GM12878 (cell line): ENCODE results near the gene HOXB2. TPM values are rescaled to one million over a fixed set of nuclear protein-coding genes. Genes with fewer than 3 reads are reported as not detected.

Experiments used
- ATAC-seq: fragments of 200-7000 bp; cut with Tn5 transposase; 3 replicates; pipeline ENCODE4 v1.9.1; 2020; ENCODE audit warnings: mild to moderate bottlenecking, moderate library complexity
- BruUV-seq: library from RNA; stranded (reverse); fragments of 400-500 nt; replicated peaks from 2 replicates; lab custom pipeline; 2021; lab: Mats Ljungman, UMichigan
- CTCF ChIA-PET: fragments of 300-600 bp; sonication (Branson Sonifier 250); formaldehyde crosslinking; extraction: SDS; loops from one replicate; lab custom pipeline; 2021; ENCODE audit warnings: inconsistent platforms; lab: Yijun Ruan, JAX
- POLR2A ChIA-PET: fragments of 350-600 bp; formaldehyde crosslinking; extraction: SDS; loops from one replicate; lab custom pipeline; 2021; ENCODE audit warnings: inconsistent platforms; lab: Charles Lee
- RAD21 ChIA-PET: fragments of 300-600 bp; sonication (Branson Sonifier 250); formaldehyde crosslinking; loops from one replicate; lab custom pipeline; 2023; ENCODE audit warnings: antibody characterized with exemption; ENCODE audit not compliant: unreplicated experiment; lab: Charles Lee
- SMC1A ChIA-PET: fragments of 300-600 bp; sonication (Branson Sonifier 250); formaldehyde crosslinking; loops from one replicate; lab custom pipeline; 2023; ENCODE audit not compliant: unreplicated experiment, uncharacterized antibody; lab: Charles Lee
- DNase-seq: peaks from one replicate; pipeline ENCODE4 v3.0.0-alpha.2; 2011; ENCODE audit warnings: low read depth, low spot score
- FAIRE-seq: peaks from 3 replicates; lab custom pipeline; 2011; peaks lifted over from hg19 to GRCh38; lab: Jason Lieb, UNC
- H2AFZ ChIP-seq: 2 replicates; pipeline ENCODE4 v1.6.0; 2011; ENCODE audit warnings: low read depth, low read length, control low read depth; ENCODE audit not compliant: control insufficient read depth
- H3K27ac ChIP-seq: 2 replicates; pipeline ENCODE4 v1.5.1; 2011; ENCODE audit warnings: control low read depth; ENCODE audit not compliant: control insufficient read depth, insufficient read depth
- H3K27me3 ChIP-seq, 2 experiments: replicated peaks in 1 of 2; 2 replicates each; pipeline versions ENCODE4 v1.6.0 to v1.6.1; 2011; ENCODE audit warnings: low read length in 1 of 2; ENCODE audit not compliant: control insufficient read depth in 2 of 2, insufficient read depth in 2 of 2
- H3K36me3 ChIP-seq, 2 experiments: 2 replicates each; pipeline ENCODE4 v1.5.1; 2011; ENCODE audit warnings: low read length in 1 of 2; ENCODE audit not compliant: control insufficient read depth in 2 of 2, insufficient read depth in 2 of 2
- H3K4me1 ChIP-seq: 2 replicates; pipeline ENCODE4 v1.6.1; 2011; ENCODE audit warnings: mild to moderate bottlenecking, low read length, moderate library complexity, mixed read lengths; ENCODE audit not compliant: control insufficient read depth, insufficient read depth
- H3K4me2 ChIP-seq: 2 replicates; pipeline ENCODE4 v1.6.0; 2011; ENCODE audit warnings: control low read depth; ENCODE audit not compliant: control insufficient read depth, insufficient read depth
- H3K4me3 ChIP-seq: fragments of 200-600 bp; sonication (generic); 2 replicates; pipeline ENCODE4 v1.5.1; 2016
- H3K79me2 ChIP-seq: 2 replicates; pipeline ENCODE4 v1.6.0; 2011; ENCODE audit warnings: low read length; ENCODE audit not compliant: control insufficient read depth, insufficient read depth
- H3K9ac ChIP-seq: 2 replicates; pipeline ENCODE4 v1.8.0; 2011; ENCODE audit warnings: low read length, control low read depth, mixed read lengths; ENCODE audit not compliant: control insufficient read depth, insufficient read depth
- H3K9me3 ChIP-seq: replicated peaks from 3 replicates; pipeline ENCODE4 v1.5.1; 2011; ENCODE audit warnings: mild to moderate bottlenecking, low read length; ENCODE audit not compliant: control insufficient read depth, insufficient read depth
- H4K20me1 ChIP-seq: 2 replicates; pipeline ENCODE4 v1.6.0; 2011; ENCODE audit not compliant: control insufficient read depth, insufficient read depth
- E2F4 ChIP-seq: IDR thresholded peaks from 2 replicates; pipeline ENCODE4 v1.6.1; 2012; ENCODE audit warnings: low read depth, low read length, improper control_type of control experiment
- SIN3A ChIP-seq: IDR thresholded peaks from 2 replicates; pipeline ENCODE4 v1.6.1; 2012; ENCODE audit warnings: low read depth, low read length, improper control_type of control experiment
- SP1 ChIP-seq: IDR thresholded peaks from one replicate; pipeline ENCODE4 v1.6.1; 2011; ENCODE audit warnings: low read depth, low read length
- TAF1 ChIP-seq: IDR thresholded peaks from 2 replicates; pipeline ENCODE4 v1.6.1; 2011; ENCODE audit warnings: mild to moderate bottlenecking, low read depth, low read length, borderline replicate concordance
- WRNIP1 ChIP-seq: IDR thresholded peaks from 2 replicates; pipeline ENCODE4 v1.6.1; 2011; ENCODE audit warnings: low read depth, low read length, improper control_type of control experiment, borderline replicate concordance
- ZNF217 ChIP-seq: fragments of 450-650 bp; IDR thresholded peaks from 2 replicates; pipeline ENCODE4 v1.6.1; 2017; ENCODE audit warnings: antibody characterized with exemption, mild to moderate bottlenecking
- WGBS: methylation state at CpG from one replicate; pipeline ENCODE4 v1.1.6; 2016; ENCODE audit warnings: low lambda C conversion rate; ENCODE audit not compliant: insufficient replicate concordance, insufficient coverage; ENCODE audit errors: missing lambda C conversion rate; 5-methylcytosine and 5-hydroxymethylcytosine counted together
- in situ Hi-C: fragments of 300-500 bp; cut with MboI; formaldehyde crosslinking; loops from 9 replicates; pipeline ENCODE4 v1.14.3; 2018; ENCODE audit warnings: mixed read lengths
- intact Hi-C: fragments of 100-400 bp; cut with micrococcal nuclease; formaldehyde crosslinking; loops from one replicate; pipeline ENCODE4 v1.14.2; 2022; ENCODE audit not compliant: unreplicated experiment
- polyA plus RNA-seq, 11 experiments: library from polyadenylated mRNA; depleted of rRNA in 4 of 11; unstranded in 6 of 11; stranded (reverse) in 5 of 11; fragments of >200 nt; fragmentation: Nextera tagmentation in 4 of 11; fragmentation: Illumina TruSeq in 1 of 11; extraction: Ambion mirVana in 4 of 11; extraction: Trizol in 1 of 11; gene quantifications; 1 replicate in 1 of 11; 2 replicates in 10 of 11; pipeline versions ENCODE4 v1.2.1 to v1.2.3, GENCODE V29; 2011 to 2016; ENCODE audit warnings: inconsistent platforms in 2 of 11, missing spikeins in 2 of 11, low read depth in 1 of 11
- total RNA-seq, 4 experiments: library from RNA; depleted of rRNA in 3 of 4; stranded (reverse); fragments of >200 nt in 3 of 4; fragmentation: Illumina TruSeq in 1 of 4; extraction: Trizol in 1 of 4; gene quantifications; 2 replicates each; pipeline versions ENCODE4 v1.2.1 to v1.2.3, GENCODE V29; 2013 to 2021

The HOXB2 gene
- total and polyA plus RNA-seq, 10 of the 15 experiments (the other 5 are each of a cell fraction or from before 2014, with no cell fraction given): 0.16 to 8.8 (median 2.3) TPM

GRCh38 chr17:48546924-48547807, 2.3 kb upstream of the HOXB2 start:
- H3K9ac ChIP-seq: no peak overlapping the region
- no peak overlapping the region for H3K4me3 ChIP-seq
- intact Hi-C loops: no loop called here
- TF ChIP-seq WRNIP1 (no peak), SIN3A (no peak), SP1 (no peak), E2F4 (no peak), ZNF217 (no peak), TAF1 (no peak)
- TF ChIP-seq, all 136 proteins: peak for 0
- Histone ChIP-seq H3K79me2 (peaks cover 6% of the 10 kb centered on the region), H3K4me1 (peaks cover 7% of the 10 kb centered on the region), H3K27ac (no peak overlapping the region), H2AFZ (no peak overlapping the region), H3K9me3 (no peaks in the 10 kb centered on the region), H4K20me1 (no peaks in the 10 kb centered on the region), H3K4me2 (no peak overlapping the region), H3K36me3 (peaks cover 0 to 6% of the 10 kb centered on the region in 2 experiments; a peak in 2 of 4 replicates), H3K27me3 (peaks cover 0 to 3% of the 10 kb centered on the region in 2 experiments; a peak in 1 of 4 replicates)
- ChIA-PET POLR2A (interaction anchor here (0.6 to 1.7 kb wide), 6 partner anchors 8 to 1123 kb away, joined by 3 to 8 read pairs (median 4); no protein-coding TSS in a partner anchor), RAD21 (interaction anchor here (1.3 to 1.4 kb wide), 2 partner anchors 28 to 54 kb away, joined by 3 to 4 read pairs; no protein-coding TSS in a partner anchor), SMC1A (interaction anchor here (0.9 to 1.8 kb wide), 6 partner anchors 8 to 195 kb away, joined by 3 to 5 read pairs (median 4); no protein-coding TSS in a partner anchor), CTCF (interaction anchor here (0.7 to 1.1 kb wide), 3 partner anchors 46 to 288 kb away, joined by 3 to 4 read pairs (median 3); no protein-coding TSS in a partner anchor)
- no peak for FAIRE-seq
- WGBS: 50% methylated on average over 10 of the region's 10 CpGs
- in situ Hi-C loops: no loop called here
- no peak for ATAC-seq
- DNase-seq: no peak
- BruUV-seq: no TSS peak
